ENCODE data around the gene ZNRF1. TPM values are rescaled to one million over a fixed set of nuclear protein-coding genes. Genes with fewer than 3 reads are reported as not detected.

Gene ZNRF1
- total and polyA plus RNA-seq, 2 of the 4 experiments (the other 2 are of a cell fraction), result 8.2 to 20.7 TPM

- BruUV-seq (replicated peaks), result no TSS peak
- Histone ChIP-seq H3K4me2 (ENCODE audit: low read depth, low read length) (no peak overlapping the region), H2AFZ (replicated peaks; ENCODE audit: low read length, poor library complexity) (no peak overlapping the region), H3K14ac (replicated peaks; ENCODE audit: low read depth, low read length) (no peak overlapping the region), H3K23ac (ENCODE audit: low read depth, low read length) (no peak overlapping the region), H3K9ac (ENCODE audit: low read depth, low read length) (no peak overlapping the region), H2AK5ac (ENCODE audit: low read depth, low read length) (no peak overlapping the region), H3K9me1 (ENCODE audit: insufficient read depth, low read length) (0 out of 2 replicates have a peak, but pooled peaks cover 4% of the 10 kb centered on the region), H2BK20ac (ENCODE audit: low read depth, low read length) (no peak overlapping the region), H4K5ac (ENCODE audit: low read depth, low read length) (no peak overlapping the region), H3K27ac (ENCODE audit: insufficient read depth, low read length) (no peak overlapping the region), H2AK9ac (replicated peaks; ENCODE audit: low read depth, low read length, poor library complexity) (no peak overlapping the region), H3K4me1 (ENCODE audit: control insufficient read depth, insufficient read depth, low read length) (peaks cover 6% of the 10 kb centered on the region), H4K8ac (ENCODE audit: low read depth in 2 of 2, low read length in 2 of 2) (no peak overlapping the region), H3K18ac (ENCODE audit: low read depth, low read length) (no peak overlapping the region), H4K91ac (ENCODE audit: insufficient read depth, low read depth, low read length) (no peak overlapping the region), H3K27me3 (ENCODE audit: control insufficient read depth, insufficient read depth, low read length) (no peaks in the 10 kb centered on the region), H4K20me1 (ENCODE audit: insufficient read depth, low read length) (peaks cover 24% of the 10 kb centered on the region), H3K4ac (ENCODE audit: low read depth, low read length) (no peak overlapping the region), H3K36me3 (ENCODE audit: control insufficient read depth, insufficient read depth, low read length) (no peaks in the 10 kb centered on the region), H3K79me1 (ENCODE audit: low read depth in 1 of 2, low read length in 2 of 2) (peaks cover 14 to 23% of the 10 kb centered on the region in 2 experiments), H3K4me3 (ENCODE audit: insufficient read depth, low read depth, low read length) (no peak overlapping the region), H2BK120ac (ENCODE audit: low read depth, low read length) (no peak overlapping the region), H3K56ac (ENCODE audit: extremely low read depth, insufficient read depth, low read length) (no peak overlapping the region), H3K9me3 (ENCODE audit: control insufficient read depth, insufficient read depth, low read length) (no peaks in the 10 kb centered on the region), H2BK5ac (ENCODE audit: low read depth, low read length, poor library complexity, severe bottlenecking) (no peak overlapping the region), H2BK15ac (ENCODE audit: low read depth, low read length) (no peak overlapping the region)
- intact Hi-C loops (cut with micrococcal nuclease), result no loop called here
- in situ Hi-C loops (cut with MboI; ENCODE audit: low sequenced_read_pairs), result no loop called here
- ChIA-PET POLR2A (ENCODE audit: unreplicated experiment) (no interaction called here), CTCF (interaction anchor here (3.1 kb wide), 1 partner anchor 114 kb away, joined by 15 read pairs; no protein-coding TSS in a partner anchor)
- WGBS, 2 experiments (ENCODE audit: extremely low coverage in 2 of 2, insufficient read length in 1 of 2), result no CpG with 5 or more reads among the region's 8 CpGs
- TF ChIP-seq RFX5 (IDR thresholded peaks at IDR 0.05; ENCODE audit: low read depth, low read length) (no peak), MAFK (IDR thresholded peaks at IDR 0.05; ENCODE audit: low read depth, low read length) (no peak), POLR2A (IDR thresholded peaks at IDR 0.05; ENCODE audit: low read depth, low read length) (no peak), CHD1 (IDR thresholded peaks at IDR 0.05; ENCODE audit: low read depth, low read length) (no peak), BHLHE40 (IDR thresholded peaks at IDR 0.05; ENCODE audit: low read depth, low read length) (no peak), RAD21 (IDR thresholded peaks at IDR 0.05; ENCODE audit: low read length) (no peak), MAZ (IDR thresholded peaks at IDR 0.05; ENCODE audit: borderline replicate concordance, low read depth, low read length) (no peak), NFE2L2 (IDR thresholded peaks at IDR 0.05; ENCODE audit: low read depth, low read length) (no peak), USF2 (IDR thresholded peaks at IDR 0.05; ENCODE audit: low read depth, low read length) (no peak), FOS (IDR thresholded peaks at IDR 0.05; ENCODE audit: low read depth, low read length) (no peak), MXI1 (IDR thresholded peaks at IDR 0.05; ENCODE audit: borderline replicate concordance, low read depth, low read length) (no peak), RCOR1 (IDR thresholded peaks at IDR 0.05; ENCODE audit: insufficient replicate concordance, low read length) (no peak), CEBPB (IDR thresholded peaks at IDR 0.05; ENCODE audit: low read depth, low read length) (no peak), SMC3 (IDR thresholded peaks at IDR 0.05; ENCODE audit: low read depth, low read length) (no peak)
- no peak for DNase-seq
- dilution Hi-C loops (cut with HindIII; ENCODE audit: low sequenced_read_pairs, unreplicated experiment), result no loop called here
- ATAC-seq (ENCODE audit: low read depth), result no peak
These were observed 1.8 kb upstream of the ZNRF1 start for GRCh38 chr16:74997042-74997491.
